ENCODE measurements around the gene MIGA2.

DNA sequence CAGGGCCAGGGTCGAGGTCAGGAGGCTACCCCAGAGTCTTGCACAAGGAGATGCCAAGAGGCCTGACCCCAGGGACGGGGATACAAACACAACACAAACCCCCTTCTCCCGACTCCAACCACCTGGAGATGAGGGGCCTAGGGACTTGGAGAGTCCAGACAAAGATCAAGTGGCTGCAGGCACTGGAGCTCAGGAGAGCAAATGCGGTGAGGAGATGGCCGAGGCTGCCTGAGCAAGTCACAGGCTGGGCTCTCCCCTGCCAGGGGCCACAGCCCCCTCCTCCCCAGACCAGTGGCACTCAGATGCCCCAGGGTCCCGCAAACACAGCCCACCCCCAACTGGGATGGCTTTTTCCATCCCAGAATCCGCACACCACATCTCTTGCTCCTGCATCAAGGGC lies 24.1 kb upstream of the MIGA2 start:
- TF ChIP-seq, protein P1, sequence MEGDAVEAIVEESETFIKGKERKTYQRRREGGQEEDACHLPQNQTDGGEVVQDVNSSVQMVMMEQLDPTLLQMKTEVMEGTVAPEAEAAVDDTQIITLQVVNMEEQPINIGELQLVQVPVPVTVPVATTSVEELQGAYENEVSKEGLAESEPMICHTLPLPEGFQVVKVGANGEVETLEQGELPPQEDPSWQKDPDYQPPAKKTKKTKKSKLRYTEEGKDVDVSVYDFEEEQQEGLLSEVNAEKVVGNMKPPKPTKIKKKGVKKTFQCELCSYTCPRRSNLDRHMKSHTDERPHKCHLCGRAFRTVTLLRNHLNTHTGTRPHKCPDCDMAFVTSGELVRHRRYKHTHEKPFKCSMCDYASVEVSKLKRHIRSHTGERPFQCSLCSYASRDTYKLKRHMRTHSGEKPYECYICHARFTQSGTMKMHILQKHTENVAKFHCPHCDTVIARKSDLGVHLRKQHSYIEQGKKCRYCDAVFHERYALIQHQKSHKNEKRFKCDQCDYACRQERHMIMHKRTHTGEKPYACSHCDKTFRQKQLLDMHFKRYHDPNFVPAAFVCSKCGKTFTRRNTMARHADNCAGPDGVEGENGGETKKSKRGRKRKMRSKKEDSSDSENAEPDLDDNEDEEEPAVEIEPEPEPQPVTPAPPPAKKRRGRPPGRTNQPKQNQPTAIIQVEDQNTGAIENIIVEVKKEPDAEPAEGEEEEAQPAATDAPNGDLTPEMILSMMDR (IDR thresholded peaks at IDR 0.05) = no peak
- no peak for TF ChIP-seq POLR2A (IDR thresholded peaks at IDR 0.05)
